ENCODE results near the gene OR10A3.

DNA sequence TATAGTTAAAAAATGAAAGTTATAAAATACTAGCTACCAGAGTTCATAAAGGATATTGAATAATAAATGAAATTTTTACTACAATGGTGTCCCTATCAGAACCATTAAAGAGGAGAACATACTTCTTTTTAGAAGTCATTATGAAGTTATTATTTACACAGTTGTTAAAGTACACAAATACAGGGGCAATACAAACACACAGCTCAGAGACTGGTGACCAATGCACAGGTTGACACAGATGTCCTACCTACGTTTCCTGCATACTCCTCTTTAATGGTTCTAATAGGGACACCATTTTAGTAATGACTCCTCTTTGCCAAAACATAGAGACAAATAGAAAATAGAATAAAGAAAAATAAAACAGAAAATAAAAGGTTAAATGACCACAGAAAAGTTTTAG is 13.7 kb upstream of the OR10A3 start:
- TF ChIP-seq EZH2 (IDR thresholded peaks at IDR 0.05) (no peak), CTCF (IDR thresholded peaks at IDR 0.05) (no peak)
